ENCODE data around the gene TMEM183A.

- TF ChIP-seq, protein P1, sequence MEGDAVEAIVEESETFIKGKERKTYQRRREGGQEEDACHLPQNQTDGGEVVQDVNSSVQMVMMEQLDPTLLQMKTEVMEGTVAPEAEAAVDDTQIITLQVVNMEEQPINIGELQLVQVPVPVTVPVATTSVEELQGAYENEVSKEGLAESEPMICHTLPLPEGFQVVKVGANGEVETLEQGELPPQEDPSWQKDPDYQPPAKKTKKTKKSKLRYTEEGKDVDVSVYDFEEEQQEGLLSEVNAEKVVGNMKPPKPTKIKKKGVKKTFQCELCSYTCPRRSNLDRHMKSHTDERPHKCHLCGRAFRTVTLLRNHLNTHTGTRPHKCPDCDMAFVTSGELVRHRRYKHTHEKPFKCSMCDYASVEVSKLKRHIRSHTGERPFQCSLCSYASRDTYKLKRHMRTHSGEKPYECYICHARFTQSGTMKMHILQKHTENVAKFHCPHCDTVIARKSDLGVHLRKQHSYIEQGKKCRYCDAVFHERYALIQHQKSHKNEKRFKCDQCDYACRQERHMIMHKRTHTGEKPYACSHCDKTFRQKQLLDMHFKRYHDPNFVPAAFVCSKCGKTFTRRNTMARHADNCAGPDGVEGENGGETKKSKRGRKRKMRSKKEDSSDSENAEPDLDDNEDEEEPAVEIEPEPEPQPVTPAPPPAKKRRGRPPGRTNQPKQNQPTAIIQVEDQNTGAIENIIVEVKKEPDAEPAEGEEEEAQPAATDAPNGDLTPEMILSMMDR (IDR thresholded peaks at IDR 0.05), result no peak
- TF ChIP-seq POLR2A (IDR thresholded peaks at IDR 0.05) (no peak), POLR2AphosphoS5 (IDR thresholded peaks at IDR 0.05) (no peak), EP300 (IDR thresholded peaks at IDR 0.05) (no peak)
These were observed 43.7 kb downstream of the TMEM183A start for GRCh38 chr1:203050826-203051225.
